Activated B cell treated with CpG ODN at 0.5 μM for 24 hours (primary cell): Measurements from ENCODE around the gene KCNIP1. TPM values are rescaled to one million over a fixed set of nuclear protein-coding genes. Genes with fewer than 3 reads are reported as not detected.

Experiments
- ATAC-seq: fragments of 200-7000 bp; cut with Tn5 transposase; one replicate; pipeline ENCODE4 v1.10.0; 2021; ENCODE audit warnings: low read depth, mild to moderate bottlenecking, moderate library complexity
- CTCF ChIA-PET: fragments of 350-600 bp; sonication (Branson Sonifier 250); formaldehyde crosslinking; loops from one replicate; lab custom pipeline; 2021; ENCODE audit warnings: antibody characterized with exemption; lab: Charles Lee
- POLR2A ChIA-PET: fragments of 350-600 bp; sonication (Branson Sonifier 250); formaldehyde crosslinking; loops from one replicate; lab custom pipeline; 2021; ENCODE audit warnings: antibody characterized with exemption; lab: Charles Lee
- DNase-seq: peaks from one replicate; pipeline ENCODE4 v3.0.0; 2022
- H3K27ac Mint-ChIP-seq: one replicate; pipeline ENCODE4 v1.8.0; 2020; ENCODE audit warnings: mixed read lengths
- H3K27me3 Mint-ChIP-seq: one replicate; pipeline ENCODE4 v1.8.0; 2021; ENCODE audit warnings: mixed read lengths
- H3K36me3 Mint-ChIP-seq: one replicate; pipeline ENCODE4 v1.8.0; 2021; ENCODE audit warnings: low read depth, mixed read lengths
- H3K4me1 Mint-ChIP-seq: one replicate; pipeline ENCODE4 v1.8.0; 2021; ENCODE audit warnings: mixed read lengths
- H3K4me3 Mint-ChIP-seq: one replicate; pipeline ENCODE4 v1.8.0; 2020; ENCODE audit warnings: mild to moderate bottlenecking, mixed read lengths
- H3K9me3 Mint-ChIP-seq: one replicate; pipeline ENCODE4 v1.8.0; 2020; ENCODE audit warnings: mixed read lengths
- intact Hi-C: fragments of 100-400 bp; cut with micrococcal nuclease; formaldehyde crosslinking; loops from one replicate; pipeline ENCODE4 v1.15.1; 2024
- total RNA-seq: library from RNA; stranded (reverse); gene quantifications from 2 replicates; pipeline ENCODE4 v1.2.3, GENCODE V29; 2022
- TF ChIP-seq, protein P1 (sequence below): fragments of 200-600 bp; IDR thresholded peaks from one replicate; pipeline ENCODE4 v1.8.0; 2022; ENCODE audit warnings: antibody characterized with exemption, mild to moderate bottlenecking

KCNIP1 gene
- total RNA-seq, 1 donor from 2014 or later = not detected

- intact Hi-C loops = no loop called here
- DNase-seq (no peak), ATAC-seq (no peak)
- Mint-ChIP-seq H3K27ac (no peak overlapping the region), H3K36me3 (no peaks in the 10 kb centered on the region), H3K4me1 (no peaks in the 10 kb centered on the region), H3K27me3 (peaks cover 3% of the 10 kb centered on the region), H3K4me3 (no peak overlapping the region), H3K9me3 (no peaks in the 10 kb centered on the region)
- ChIA-PET POLR2A (no interaction called here), CTCF (no interaction called here)
- TF ChIP-seq, protein P1, sequence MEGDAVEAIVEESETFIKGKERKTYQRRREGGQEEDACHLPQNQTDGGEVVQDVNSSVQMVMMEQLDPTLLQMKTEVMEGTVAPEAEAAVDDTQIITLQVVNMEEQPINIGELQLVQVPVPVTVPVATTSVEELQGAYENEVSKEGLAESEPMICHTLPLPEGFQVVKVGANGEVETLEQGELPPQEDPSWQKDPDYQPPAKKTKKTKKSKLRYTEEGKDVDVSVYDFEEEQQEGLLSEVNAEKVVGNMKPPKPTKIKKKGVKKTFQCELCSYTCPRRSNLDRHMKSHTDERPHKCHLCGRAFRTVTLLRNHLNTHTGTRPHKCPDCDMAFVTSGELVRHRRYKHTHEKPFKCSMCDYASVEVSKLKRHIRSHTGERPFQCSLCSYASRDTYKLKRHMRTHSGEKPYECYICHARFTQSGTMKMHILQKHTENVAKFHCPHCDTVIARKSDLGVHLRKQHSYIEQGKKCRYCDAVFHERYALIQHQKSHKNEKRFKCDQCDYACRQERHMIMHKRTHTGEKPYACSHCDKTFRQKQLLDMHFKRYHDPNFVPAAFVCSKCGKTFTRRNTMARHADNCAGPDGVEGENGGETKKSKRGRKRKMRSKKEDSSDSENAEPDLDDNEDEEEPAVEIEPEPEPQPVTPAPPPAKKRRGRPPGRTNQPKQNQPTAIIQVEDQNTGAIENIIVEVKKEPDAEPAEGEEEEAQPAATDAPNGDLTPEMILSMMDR = no peak
Observed at GRCh38 chr5:170650850-170651249, 147.0 kb downstream of the KCNIP1 start.

DNA sequence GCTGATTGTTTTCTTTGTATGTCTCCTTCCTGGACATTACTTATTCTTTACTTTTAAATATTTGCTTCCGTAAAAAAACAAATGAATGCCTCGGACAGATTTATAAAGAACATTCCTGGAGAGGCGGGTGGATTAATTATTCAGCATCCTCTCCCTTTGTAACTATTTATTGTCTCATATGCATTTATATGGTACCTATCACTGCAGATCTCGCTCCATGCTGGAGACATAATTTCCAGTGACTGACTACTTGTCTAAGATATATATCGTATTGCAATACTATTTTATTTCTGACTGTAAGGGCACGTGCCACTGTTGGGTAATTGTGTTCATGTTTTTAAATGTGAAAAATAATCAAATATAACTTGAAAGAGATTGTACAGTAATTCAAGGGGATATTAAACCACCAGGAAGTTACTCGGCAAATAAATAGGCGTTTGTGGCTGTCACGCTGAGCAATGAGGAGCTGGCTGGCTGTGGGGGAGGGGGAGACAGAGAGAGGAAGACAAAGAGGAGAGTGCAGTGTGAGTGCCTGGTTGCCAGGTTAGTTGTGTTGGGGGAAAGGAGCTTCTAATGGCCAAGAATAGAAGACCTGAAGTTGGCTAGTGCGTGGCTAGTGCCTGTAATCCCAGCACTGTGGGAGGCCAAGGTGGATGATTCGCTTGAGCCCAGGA lies 147.9 kb downstream of the KCNIP1 start:
- Mint-ChIP-seq H3K36me3 (no peaks in the 10 kb centered on the region), H3K27me3 (peaks cover 3% of the 10 kb centered on the region), H3K4me1 (no peaks in the 10 kb centered on the region), H3K27ac (no peak overlapping the region), H3K9me3 (no peaks in the 10 kb centered on the region), H3K4me3 (no peak overlapping the region)
- ChIA-PET POLR2A (no interaction called here), CTCF (no interaction called here)
- intact Hi-C loops = no loop called here
- DNase-seq (no peak), ATAC-seq (no peak)
- TF ChIP-seq, protein P1 = no peak

GRCh38 chr5:170655476-170655875 lies 151.7 kb downstream of the KCNIP1 start:
- Mint-ChIP-seq H3K4me3 (no peak overlapping the region), H3K9me3 (no peaks in the 10 kb centered on the region), H3K27me3 (no peaks in the 10 kb centered on the region), H3K4me1 (no peaks in the 10 kb centered on the region), H3K27ac (no peak overlapping the region), H3K36me3 (no peaks in the 10 kb centered on the region)
- no peak for ATAC-seq
- ChIA-PET POLR2A (no interaction called here), CTCF (no interaction called here)
- DNase-seq = no peak
- TF ChIP-seq, protein P1 = no peak
- intact Hi-C loops = no loop called here

GRCh38 chr5:170655920-170656319 lies 152.1 kb downstream of the KCNIP1 start:
- no peak for DNase-seq
- no peaks in the 10 kb centered on the region for H3K4me1 Mint-ChIP-seq
- ChIA-PET POLR2A (no interaction called here), CTCF (no interaction called here)
- no peaks in the 10 kb centered on the region for H3K9me3 Mint-ChIP-seq
- intact Hi-C loops = no loop called here
- ATAC-seq = no peak
- no peaks in the 10 kb centered on the region for H3K36me3 Mint-ChIP-seq
- H3K4me3 Mint-ChIP-seq = no peak overlapping the region
- TF ChIP-seq, protein P1 = no peak
- H3K27me3 Mint-ChIP-seq = no peaks in the 10 kb centered on the region
- H3K27ac Mint-ChIP-seq = no peak overlapping the region

DNA sequence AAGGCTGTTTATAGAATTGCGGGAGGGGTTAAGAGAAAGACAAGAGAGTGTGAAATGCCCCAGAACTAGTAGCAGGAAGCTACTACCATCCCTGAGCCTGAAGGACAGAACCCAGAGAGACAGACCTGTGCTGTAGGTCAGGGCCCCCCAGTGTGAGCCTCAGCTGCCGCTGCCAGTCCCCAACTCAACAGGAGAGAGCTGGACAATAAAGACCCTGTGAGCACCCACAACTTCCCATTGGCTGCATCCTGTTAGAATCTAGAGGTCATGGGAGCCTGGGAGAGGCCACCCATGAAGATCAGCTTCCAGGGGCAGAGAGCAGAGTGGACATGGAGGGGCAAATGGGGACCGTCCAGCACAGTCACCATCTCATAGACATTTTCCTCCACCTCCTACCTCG lies 152.5 kb downstream of the KCNIP1 start:
- ChIA-PET CTCF (no interaction called here), POLR2A (no interaction called here)
- H3K4me1 Mint-ChIP-seq = no peaks in the 10 kb centered on the region
- ATAC-seq (no peak), DNase-seq (no peak)
- no peaks in the 10 kb centered on the region for H3K36me3 Mint-ChIP-seq
- no peak overlapping the region for H3K27ac Mint-ChIP-seq
- H3K4me3 Mint-ChIP-seq = no peak overlapping the region
- no peaks in the 10 kb centered on the region for H3K9me3 Mint-ChIP-seq
- H3K27me3 Mint-ChIP-seq = no peaks in the 10 kb centered on the region
- TF ChIP-seq, protein P1 = no peak
- intact Hi-C loops = no loop called here
